ENCODE measurements around the gene PLEKHA8. TPM values are rescaled to one million over a fixed set of nuclear protein-coding genes. Genes with fewer than 3 reads are reported as not detected.

Gene PLEKHA8
- total and polyA plus RNA-seq, 10 of the 15 experiments (the other 5 are each of a cell fraction or from before 2014, with no cell fraction given) = 1.1 to 13.2 (median 5.7) TPM

DNA sequence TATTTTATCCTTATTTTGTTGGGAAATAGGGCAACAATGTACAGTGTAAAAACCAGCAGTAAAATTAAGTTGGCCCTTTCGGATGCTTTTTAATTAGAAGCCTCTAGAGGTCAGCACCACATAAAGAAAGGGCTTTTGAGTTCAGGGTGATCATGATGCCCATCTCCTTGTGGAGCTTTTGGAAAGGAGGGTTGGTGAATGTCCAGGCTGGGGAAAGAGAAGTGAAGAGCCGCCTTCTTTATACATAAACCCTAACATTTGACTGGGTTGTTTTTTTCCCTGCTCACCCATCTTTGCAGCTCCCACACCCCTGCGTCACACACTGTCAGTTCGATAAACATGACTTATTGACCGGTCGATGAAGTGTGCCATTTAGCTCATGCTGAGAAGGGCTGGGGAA lies 136.4 kb downstream of the PLEKHA8 start:
- no peaks in the 10 kb centered on the region for H3K27me3 ChIP-seq (replicated peaks in 1 of 2; ENCODE audit: control insufficient read depth in 2 of 2, insufficient read depth in 2 of 2, low read length in 1 of 2)
- H3K27ac ChIP-seq (ENCODE audit: control insufficient read depth, insufficient read depth) = no peak overlapping the region
- SMC1A ChIA-PET (ENCODE audit: uncharacterized antibody, unreplicated experiment) = interaction anchor here (0.6 to 9.4 kb wide), 27 partner anchors 10 to 404 kb away, joined by 3 to 148 read pairs (median 4); no protein-coding TSS in a partner anchor
- no peaks in the 10 kb centered on the region for H3K79me2 ChIP-seq (ENCODE audit: control insufficient read depth, insufficient read depth, low read length)
- H3K4me2 ChIP-seq (ENCODE audit: control insufficient read depth, insufficient read depth) = no peak overlapping the region
- WGBS (ENCODE audit: insufficient coverage, insufficient replicate concordance, low lambda C conversion rate, missing lambda C conversion rate) = 30% methylated on average over 6 of the region's 6 CpGs
- H3K9me3 ChIP-seq (replicated peaks; ENCODE audit: control insufficient read depth, insufficient read depth, low read length) = no peaks in the 10 kb centered on the region
- FAIRE-seq (peak; percentile 65), ATAC-seq (peak; percentile 65), DNase-seq (ENCODE audit: low read depth, low spot score) (no peak)
- no peak overlapping the region for H3K4me3 ChIP-seq
- CTCF ChIA-PET = interaction anchor here (0.6 to 6.6 kb wide), 35 partner anchors 9 to 406 kb away, joined by 3 to 182 read pairs (median 4); no protein-coding TSS in a partner anchor
- RAD21 ChIA-PET (ENCODE audit: unreplicated experiment) = interaction anchor here (0.6 to 6.5 kb wide), 28 partner anchors 12 to 576 kb away, joined by 3 to 75 read pairs (median 6); partner anchors contain the start of gene ZNRF2
- no peaks in the 10 kb centered on the region for H4K20me1 ChIP-seq (ENCODE audit: control insufficient read depth, insufficient read depth)
- in situ Hi-C loops (cut with MboI) = loop anchor here (5.0 kb wide), 3 partner anchors 118 to 398 kb away; partner anchors contain the start of gene ZNRF2
- H3K9ac ChIP-seq (ENCODE audit: control insufficient read depth, insufficient read depth, low read length) = no peak overlapping the region
- H3K4me1 ChIP-seq (ENCODE audit: control insufficient read depth, insufficient read depth, low read length) = peaks cover 27% of the 10 kb centered on the region
- no peak overlapping the region for H2AFZ ChIP-seq (ENCODE audit: control insufficient read depth, low read depth, low read length)
- POLR2A ChIA-PET = interaction anchor here (0.8 kb wide), 1 partner anchor 13 kb away, joined by 3 read pairs; no protein-coding TSS in a partner anchor
- H3K36me3 ChIP-seq (ENCODE audit: control insufficient read depth in 2 of 2, insufficient read depth in 2 of 2, low read length in 1 of 2) = no peaks in the 10 kb centered on the region
- intact Hi-C loops (cut with micrococcal nuclease; ENCODE audit: unreplicated experiment) = loop anchor here (1.0 to 5.0 kb wide), 7 partner anchors 63 to 400 kb away; partner anchors contain the start of gene ZNRF2
- no TSS peak for BruUV-seq (replicated peaks)
- TF ChIP-seq, protein P1, sequence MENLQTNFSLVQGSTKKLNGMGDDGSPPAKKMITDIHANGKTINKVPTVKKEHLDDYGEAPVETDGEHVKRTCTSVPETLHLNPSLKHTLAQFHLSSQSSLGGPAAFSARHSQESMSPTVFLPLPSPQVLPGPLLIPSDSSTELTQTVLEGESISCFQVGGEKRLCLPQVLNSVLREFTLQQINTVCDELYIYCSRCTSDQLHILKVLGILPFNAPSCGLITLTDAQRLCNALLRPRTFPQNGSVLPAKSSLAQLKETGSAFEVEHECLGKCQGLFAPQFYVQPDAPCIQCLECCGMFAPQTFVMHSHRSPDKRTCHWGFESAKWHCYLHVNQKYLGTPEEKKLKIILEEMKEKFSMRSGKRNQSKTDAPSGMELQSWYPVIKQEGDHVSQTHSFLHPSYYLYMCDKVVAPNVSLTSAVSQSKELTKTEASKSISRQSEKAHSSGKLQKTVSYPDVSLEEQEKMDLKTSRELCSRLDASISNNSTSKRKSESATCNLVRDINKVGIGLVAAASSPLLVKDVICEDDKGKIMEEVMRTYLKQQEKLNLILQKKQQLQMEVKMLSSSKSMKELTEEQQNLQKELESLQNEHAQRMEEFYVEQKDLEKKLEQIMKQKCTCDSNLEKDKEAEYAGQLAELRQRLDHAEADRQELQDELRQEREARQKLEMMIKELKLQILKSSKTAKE (IDR thresholded peaks at IDR 0.05; ENCODE audit: low read depth, poor library complexity, severe bottlenecking) = peak; percentile 60
- TF ChIP-seq RELA (IDR thresholded peaks at IDR 0.05; ENCODE audit: borderline replicate concordance, partially characterized antibody) (no peak), SP1 (IDR thresholded peaks at IDR 0.05; ENCODE audit: low read depth, low read length) (no peak), FOXK2 (IDR thresholded peaks at IDR 0.05) (no peak), IKZF1 (conservative IDR thresholded peaks at IDR 0.05) (peak; percentile 29; the same call in 1 of the 2 replicates), TCF12 (IDR thresholded peaks at IDR 0.05; ENCODE audit: low read depth, low read length) (no peak), KAT2A (conservative IDR thresholded peaks at IDR 0.05; ENCODE audit: control insufficient read depth, low read depth, low read length) (no peak), RFX5 (IDR thresholded peaks at IDR 0.05; ENCODE audit: low read depth, low read length) (no peak), ZBED1 (IDR thresholded peaks at IDR 0.05; ENCODE audit: borderline replicate concordance) (no peak), GABPA (IDR thresholded peaks at IDR 0.05; ENCODE audit: low read depth) (no peak)
- TF ChIP-seq, protein P2, sequence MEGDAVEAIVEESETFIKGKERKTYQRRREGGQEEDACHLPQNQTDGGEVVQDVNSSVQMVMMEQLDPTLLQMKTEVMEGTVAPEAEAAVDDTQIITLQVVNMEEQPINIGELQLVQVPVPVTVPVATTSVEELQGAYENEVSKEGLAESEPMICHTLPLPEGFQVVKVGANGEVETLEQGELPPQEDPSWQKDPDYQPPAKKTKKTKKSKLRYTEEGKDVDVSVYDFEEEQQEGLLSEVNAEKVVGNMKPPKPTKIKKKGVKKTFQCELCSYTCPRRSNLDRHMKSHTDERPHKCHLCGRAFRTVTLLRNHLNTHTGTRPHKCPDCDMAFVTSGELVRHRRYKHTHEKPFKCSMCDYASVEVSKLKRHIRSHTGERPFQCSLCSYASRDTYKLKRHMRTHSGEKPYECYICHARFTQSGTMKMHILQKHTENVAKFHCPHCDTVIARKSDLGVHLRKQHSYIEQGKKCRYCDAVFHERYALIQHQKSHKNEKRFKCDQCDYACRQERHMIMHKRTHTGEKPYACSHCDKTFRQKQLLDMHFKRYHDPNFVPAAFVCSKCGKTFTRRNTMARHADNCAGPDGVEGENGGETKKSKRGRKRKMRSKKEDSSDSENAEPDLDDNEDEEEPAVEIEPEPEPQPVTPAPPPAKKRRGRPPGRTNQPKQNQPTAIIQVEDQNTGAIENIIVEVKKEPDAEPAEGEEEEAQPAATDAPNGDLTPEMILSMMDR (IDR thresholded peaks at IDR 0.05 in 2 of 3, conservative IDR thresholded peaks at IDR 0.05 in 1 of 3; ENCODE audit: control insufficient read depth in 2 of 3, extremely low read depth in 1 of 3, insufficient read depth in 1 of 3, low read depth in 3 of 3, low read length in 3 of 3) = peak; percentile 47 to 81 (median 71)
- TF ChIP-seq, protein P3, sequence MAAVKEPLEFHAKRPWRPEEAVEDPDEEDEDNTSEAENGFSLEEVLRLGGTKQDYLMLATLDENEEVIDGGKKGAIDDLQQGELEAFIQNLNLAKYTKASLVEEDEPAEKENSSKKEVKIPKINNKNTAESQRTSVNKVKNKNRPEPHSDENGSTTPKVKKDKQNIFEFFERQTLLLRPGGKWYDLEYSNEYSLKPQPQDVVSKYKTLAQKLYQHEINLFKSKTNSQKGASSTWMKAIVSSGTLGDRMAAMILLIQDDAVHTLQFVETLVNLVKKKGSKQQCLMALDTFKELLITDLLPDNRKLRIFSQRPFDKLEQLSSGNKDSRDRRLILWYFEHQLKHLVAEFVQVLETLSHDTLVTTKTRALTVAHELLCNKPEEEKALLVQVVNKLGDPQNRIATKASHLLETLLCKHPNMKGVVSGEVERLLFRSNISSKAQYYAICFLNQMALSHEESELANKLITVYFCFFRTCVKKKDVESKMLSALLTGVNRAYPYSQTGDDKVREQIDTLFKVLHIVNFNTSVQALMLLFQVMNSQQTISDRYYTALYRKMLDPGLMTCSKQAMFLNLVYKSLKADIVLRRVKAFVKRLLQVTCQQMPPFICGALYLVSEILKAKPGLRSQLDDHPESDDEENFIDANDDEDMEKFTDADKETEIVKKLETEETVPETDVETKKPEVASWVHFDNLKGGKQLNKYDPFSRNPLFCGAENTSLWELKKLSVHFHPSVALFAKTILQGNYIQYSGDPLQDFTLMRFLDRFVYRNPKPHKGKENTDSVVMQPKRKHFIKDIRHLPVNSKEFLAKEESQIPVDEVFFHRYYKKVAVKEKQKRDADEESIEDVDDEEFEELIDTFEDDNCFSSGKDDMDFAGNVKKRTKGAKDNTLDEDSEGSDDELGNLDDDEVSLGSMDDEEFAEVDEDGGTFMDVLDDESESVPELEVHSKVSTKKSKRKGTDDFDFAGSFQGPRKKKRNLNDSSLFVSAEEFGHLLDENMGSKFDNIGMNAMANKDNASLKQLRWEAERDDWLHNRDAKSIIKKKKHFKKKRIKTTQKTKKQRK (IDR thresholded peaks at IDR 0.05; ENCODE audit: low read depth, low read length) = no peak
- TF ChIP-seq, protein P4, sequence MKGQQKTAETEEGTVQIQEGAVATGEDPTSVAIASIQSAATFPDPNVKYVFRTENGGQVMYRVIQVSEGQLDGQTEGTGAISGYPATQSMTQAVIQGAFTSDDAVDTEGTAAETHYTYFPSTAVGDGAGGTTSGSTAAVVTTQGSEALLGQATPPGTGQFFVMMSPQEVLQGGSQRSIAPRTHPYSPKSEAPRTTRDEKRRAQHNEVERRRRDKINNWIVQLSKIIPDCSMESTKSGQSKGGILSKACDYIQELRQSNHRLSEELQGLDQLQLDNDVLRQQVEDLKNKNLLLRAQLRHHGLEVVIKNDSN (IDR thresholded peaks at IDR 0.05; ENCODE audit: borderline replicate concordance, extremely low read length, insufficient read depth, low read depth, low read length) = no peak
- TF ChIP-seq, protein P5, sequence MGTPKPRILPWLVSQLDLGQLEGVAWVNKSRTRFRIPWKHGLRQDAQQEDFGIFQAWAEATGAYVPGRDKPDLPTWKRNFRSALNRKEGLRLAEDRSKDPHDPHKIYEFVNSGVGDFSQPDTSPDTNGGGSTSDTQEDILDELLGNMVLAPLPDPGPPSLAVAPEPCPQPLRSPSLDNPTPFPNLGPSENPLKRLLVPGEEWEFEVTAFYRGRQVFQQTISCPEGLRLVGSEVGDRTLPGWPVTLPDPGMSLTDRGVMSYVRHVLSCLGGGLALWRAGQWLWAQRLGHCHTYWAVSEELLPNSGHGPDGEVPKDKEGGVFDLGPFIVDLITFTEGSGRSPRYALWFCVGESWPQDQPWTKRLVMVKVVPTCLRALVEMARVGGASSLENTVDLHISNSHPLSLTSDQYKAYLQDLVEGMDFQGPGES (IDR thresholded peaks at IDR 0.05) = no peak
